Central memory CD8-positive, alpha-beta T cell (primary cell): Measurements from ENCODE around the gene LMF1.

Source experiments
- ATAC-seq: fragments of 150-1000 bp; cut with Tn5 transposase; replicated peaks from 2 replicates; pipeline ENCODE4 v1.10.0; 2022; ENCODE audit warnings: mild to moderate bottlenecking, moderate FRiP score, moderate number of reproducible peaks; ENCODE audit not compliant: poor library complexity, severe bottlenecking; ENCODE audit errors: extremely low read depth
- DNase-seq, 2 donors: peaks; one replicate each; pipeline ENCODE4 v3.0.0; 2021; ENCODE audit warnings: low spot score in 2 of 2
- H3K27ac Mint-ChIP-seq: one replicate; pipeline ENCODE4 v1.8.0; 2022; ENCODE audit warnings: low read depth, mild to moderate bottlenecking, moderate library complexity, mixed read lengths
- H3K27me3 Mint-ChIP-seq: one replicate; pipeline ENCODE4 v1.8.0; 2022; ENCODE audit warnings: mixed read lengths
- H3K36me3 Mint-ChIP-seq: one replicate; pipeline ENCODE4 v1.8.0; 2022; ENCODE audit warnings: mild to moderate bottlenecking, moderate library complexity, mixed read lengths; ENCODE audit not compliant: insufficient read depth
- H3K4me1 Mint-ChIP-seq: one replicate; pipeline ENCODE4 v1.8.0; 2022; ENCODE audit warnings: mixed read lengths
- H3K4me3 Mint-ChIP-seq: one replicate; pipeline ENCODE4 v1.8.0; 2022; ENCODE audit warnings: mild to moderate bottlenecking, moderate library complexity, mixed read lengths
- H3K9me3 Mint-ChIP-seq: one replicate; pipeline ENCODE4 v1.8.0; 2022; ENCODE audit warnings: mixed read lengths

Gene LMF1

DNA sequence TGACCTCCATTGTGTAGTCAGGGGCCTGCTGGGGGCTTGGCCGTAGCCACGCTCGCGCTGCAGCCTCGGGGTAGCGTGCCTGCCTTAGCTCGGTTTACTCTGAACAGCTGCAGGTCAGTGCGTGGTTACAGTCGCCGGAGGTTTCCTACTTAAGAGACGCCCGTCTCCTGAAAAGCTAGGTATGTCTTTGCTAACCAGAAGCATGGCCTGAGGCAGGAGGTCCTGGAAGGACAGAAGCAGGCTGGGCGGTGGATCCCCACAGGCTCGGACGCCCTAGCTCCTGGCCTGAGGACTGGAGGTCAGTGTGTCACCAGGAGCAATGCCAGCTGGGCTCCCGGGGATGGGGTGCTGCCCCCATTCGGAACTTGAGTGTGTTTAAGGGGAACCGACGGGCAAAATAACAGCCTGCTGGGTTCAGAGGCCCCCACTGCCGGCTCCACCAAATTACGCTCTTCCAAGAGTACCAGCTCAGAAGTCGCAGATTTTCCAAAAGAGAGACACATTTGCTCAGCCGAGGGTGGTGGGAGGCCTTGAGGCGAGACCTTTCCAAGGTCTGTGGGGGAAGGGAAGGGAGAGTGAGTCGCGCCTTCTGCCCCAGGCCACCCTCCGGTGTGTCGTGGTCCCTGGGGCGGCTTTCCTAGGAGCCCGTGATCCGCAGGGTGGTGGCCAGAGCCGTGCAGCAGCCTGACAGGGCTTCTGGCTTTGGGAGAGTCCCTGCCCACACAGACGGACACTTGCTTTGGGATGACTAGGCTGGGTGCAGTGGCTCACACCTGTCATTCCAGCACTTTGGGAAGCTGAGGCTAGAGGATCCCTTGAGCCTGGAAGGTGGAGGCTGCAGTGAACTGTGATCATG lies 166.4 kb downstream of the LMF1 start:
- Mint-ChIP-seq H3K27ac (no peak overlapping the region), H3K36me3 (peaks cover 10% of the 10 kb centered on the region), H3K27me3 (peaks cover 11% of the 10 kb centered on the region), H3K4me3 (no peak overlapping the region), H3K4me1 (peaks cover 12% of the 10 kb centered on the region), H3K9me3 (no peaks in the 10 kb centered on the region)
- DNase-seq = no peak
- ATAC-seq = no peak

GRCh38 chr16:803754-804080 lies 167.1 kb downstream of the LMF1 start:
- no peak for DNase-seq
- H3K27ac Mint-ChIP-seq = no peak overlapping the region
- peaks cover 10% of the 10 kb centered on the region for H3K36me3 Mint-ChIP-seq
- no peak for ATAC-seq
- no peaks in the 10 kb centered on the region for H3K9me3 Mint-ChIP-seq
- peaks cover 12% of the 10 kb centered on the region for H3K4me1 Mint-ChIP-seq
- H3K4me3 Mint-ChIP-seq = no peak overlapping the region
- peaks cover 9% of the 10 kb centered on the region for H3K27me3 Mint-ChIP-seq
